IMR-90 (cell line): Measurements from ENCODE around the gene LDLRAD4. TPM values are rescaled to one million over a fixed set of nuclear protein-coding genes. Genes with fewer than 3 reads are reported as not detected.

Experiments used
- ATAC-seq: fragments of 200-7000 bp; cut with Tn5 transposase; 2 replicates; pipeline ENCODE4 v1.9.1; 2020; ENCODE audit warnings: low read depth, mild to moderate bottlenecking, moderate library complexity
- BruUV-seq: library from RNA; stranded (reverse); fragments of 400-500 nt; replicated peaks from 2 replicates; lab custom pipeline; 2021; lab: Mats Ljungman, UMichigan
- CTCF ChIA-PET: fragments of 300-600 bp; formaldehyde crosslinking; extraction: SDS; loops from one replicate; lab custom pipeline; 2021; ENCODE audit warnings: antibody characterized with exemption; lab: Yijun Ruan, JAX
- POLR2A ChIA-PET: fragments of 300-600 bp; sonication (Branson Sonifier 250); formaldehyde crosslinking; loops from one replicate; lab custom pipeline; 2022; ENCODE audit warnings: antibody characterized with exemption; ENCODE audit not compliant: unreplicated experiment; lab: Charles Lee
- DNase-seq: peaks from one replicate; pipeline ENCODE4 v3.0.0; 2013
- H2AFZ ChIP-seq: replicated peaks from 2 replicates; pipeline ENCODE3; 2013; ENCODE audit warnings: low read length, mild to moderate bottlenecking; ENCODE audit not compliant: poor library complexity
- H2AK5ac ChIP-seq: 2 replicates; pipeline ENCODE4 v1.6.1; 2013; ENCODE audit warnings: low read depth, low read length, inconsistent platforms
- H2AK9ac ChIP-seq: replicated peaks from 2 replicates; pipeline ENCODE3; 2013; ENCODE audit warnings: mild to moderate bottlenecking, low read depth, low read length, moderate library complexity; ENCODE audit not compliant: poor library complexity
- H2BK120ac ChIP-seq: 2 replicates; pipeline ENCODE4 v1.6.1; 2013; ENCODE audit warnings: low read depth, low read length, inconsistent platforms
- H2BK15ac ChIP-seq: 3 replicates; pipeline ENCODE4 v1.6.1; 2013; ENCODE audit warnings: low read depth, low read length, inconsistent platforms
- H2BK20ac ChIP-seq: 2 replicates; pipeline ENCODE4 v1.6.1; 2013; ENCODE audit warnings: low read depth, mild to moderate bottlenecking, inconsistent platforms, low read length, moderate library complexity
- H2BK5ac ChIP-seq: 2 replicates; pipeline ENCODE4 v1.6.1; 2013; ENCODE audit warnings: mild to moderate bottlenecking, low read depth, low read length, inconsistent platforms; ENCODE audit not compliant: poor library complexity, severe bottlenecking
- H3K14ac ChIP-seq: replicated peaks from 2 replicates; pipeline ENCODE4 v1.6.1; 2013; ENCODE audit warnings: low read depth, low read length, inconsistent platforms
- H3K18ac ChIP-seq: 2 replicates; pipeline ENCODE4 v1.6.1; 2013; ENCODE audit warnings: low read depth, low read length, control low read depth
- H3K23ac ChIP-seq: 2 replicates; pipeline ENCODE4 v1.6.1; 2013; ENCODE audit warnings: low read depth, low read length, inconsistent platforms
- H3K27ac ChIP-seq: 2 replicates; pipeline ENCODE4 v1.5.1; 2013; ENCODE audit warnings: mild to moderate bottlenecking, control low read depth, low read length; ENCODE audit not compliant: insufficient read depth
- H3K27me3 ChIP-seq: 2 replicates; pipeline ENCODE4 v1.6.1; 2013; ENCODE audit warnings: low read length; ENCODE audit not compliant: control insufficient read depth, insufficient read depth
- H3K36me3 ChIP-seq: 2 replicates; pipeline ENCODE4 v1.6.1; 2013; ENCODE audit warnings: low read length, mixed read lengths; ENCODE audit not compliant: control insufficient read depth, insufficient read depth
- H3K4ac ChIP-seq: 2 replicates; pipeline ENCODE4 v1.6.1; 2013; ENCODE audit warnings: low read depth, low read length, inconsistent platforms
- H3K4me1 ChIP-seq: 2 replicates; pipeline ENCODE4 v1.6.1; 2013; ENCODE audit warnings: low read length, mixed read lengths; ENCODE audit not compliant: control insufficient read depth, insufficient read depth
- H3K4me2 ChIP-seq: 2 replicates; pipeline ENCODE4 v1.6.1; 2013; ENCODE audit warnings: low read depth, mild to moderate bottlenecking, control low read depth, low read length, moderate library complexity
- H3K4me3 ChIP-seq: 2 replicates; pipeline ENCODE4 v1.5.1; 2013; ENCODE audit warnings: low read depth, mild to moderate bottlenecking, control low read depth, low read length, moderate library complexity; ENCODE audit not compliant: insufficient read depth
- H3K56ac ChIP-seq: 2 replicates; pipeline ENCODE4 v1.6.1; 2013; ENCODE audit warnings: low read length, inconsistent platforms; ENCODE audit not compliant: insufficient read depth; ENCODE audit errors: extremely low read depth
- H3K79me1 ChIP-seq, 2 experiments: 2 replicates each; pipeline ENCODE4 v1.6.1; 2013; ENCODE audit warnings: low read length in 2 of 2, inconsistent platforms in 1 of 2, low read depth in 1 of 2
- H3K9ac ChIP-seq: 2 replicates; pipeline ENCODE4 v1.6.1; 2013; ENCODE audit warnings: low read depth, low read length, control low read depth
- H3K9me1 ChIP-seq: 2 replicates; pipeline ENCODE4 v1.6.1; 2013; ENCODE audit warnings: low read length, inconsistent platforms; ENCODE audit not compliant: insufficient read depth
- H3K9me3 ChIP-seq: 2 replicates; pipeline ENCODE4 v1.6.1; 2013; ENCODE audit warnings: low read length; ENCODE audit not compliant: control insufficient read depth, insufficient read depth
- H4K20me1 ChIP-seq: 2 replicates; pipeline ENCODE4 v1.6.1; 2013; ENCODE audit warnings: low read length, inconsistent platforms; ENCODE audit not compliant: insufficient read depth
- H4K5ac ChIP-seq: 2 replicates; pipeline ENCODE4 v1.6.1; 2013; ENCODE audit warnings: mild to moderate bottlenecking, low read depth, low read length, control low read depth
- H4K8ac ChIP-seq, 2 experiments: 2 replicates each; pipeline ENCODE4 v1.6.1; 2013; ENCODE audit warnings: low read depth in 2 of 2, low read length in 2 of 2, control low read depth in 1 of 2, inconsistent platforms in 1 of 2
- H4K91ac ChIP-seq: 2 replicates; pipeline ENCODE4 v1.6.1; 2013; ENCODE audit warnings: low read depth, low read length, inconsistent platforms; ENCODE audit not compliant: insufficient read depth
- POLR2A ChIP-seq: IDR thresholded peaks from 2 replicates; pipeline ENCODE4 v1.6.1; 2012; ENCODE audit warnings: mild to moderate bottlenecking, low read depth, low read length
- WGBS, 2 experiments: methylation state at CpG; one replicate each; pipeline versions ENCODE4 v1.1.5 to v1.1.7; 2013; ENCODE audit warnings: missing lambda C conversion rate in 2 of 2; ENCODE audit not compliant: insufficient read length in 1 of 2; ENCODE audit errors: extremely low coverage in 2 of 2; 5-methylcytosine and 5-hydroxymethylcytosine counted together
- dilution Hi-C: fragments of 300-500 bp; cut with HindIII; formaldehyde crosslinking; loops from one replicate; pipeline ENCODE4 v1.14.3; 2018; ENCODE audit warnings: low sequenced_read_pairs; ENCODE audit not compliant: unreplicated experiment
- in situ Hi-C: fragments of 300-500 bp; cut with MboI; formaldehyde crosslinking; loops from 3 replicates; pipeline ENCODE4 v1.14.3; 2019; ENCODE audit warnings: low sequenced_read_pairs, inconsistent platforms, mixed read lengths
- intact Hi-C: fragments of 100-400 bp; cut with micrococcal nuclease; formaldehyde crosslinking; loops from 2 replicates; pipeline ENCODE4 v1.10.0; 2022
- polyA plus RNA-seq, 3 experiments: library from polyadenylated mRNA; depleted of rRNA; stranded (reverse); fragments of >200 nt; gene quantifications; 2 replicates each; pipeline ENCODE4 v1.2.3, GENCODE V29; 2012; ENCODE audit warnings: low replicate concordance in 1 of 3
- total RNA-seq: library from RNA; depleted of rRNA; stranded (reverse); fragments of >200 nt; gene quantifications from 2 replicates; pipeline ENCODE4 v1.2.3, GENCODE V29; 2012
- TF ChIP-seq, protein P1 (sequence below): fragments of 150-350 bp; IDR thresholded peaks from 2 replicates; pipeline ENCODE4 v1.6.1; 2017; ENCODE audit warnings: mild to moderate bottlenecking, antibody characterized with exemption, low read length, low read depth

Gene LDLRAD4
- total and polyA plus RNA-seq, 2 of the 4 experiments (the other 2 are of a cell fraction): not detected

- H3K9me1 ChIP-seq: no peaks in the 10 kb centered on the region
- ATAC-seq (no peak), DNase-seq (no peak)
- no peak overlapping the region for H3K14ac ChIP-seq
- no peak overlapping the region for H3K56ac ChIP-seq
- H3K4me1 ChIP-seq: no peaks in the 10 kb centered on the region
- intact Hi-C loops (no loop called here), in situ Hi-C loops (no loop called here), dilution Hi-C loops (no loop called here)
- H2BK5ac ChIP-seq: no peak overlapping the region
- no peak overlapping the region for H3K4me2 ChIP-seq
- H3K9ac ChIP-seq: no peak overlapping the region
- H3K27me3 ChIP-seq: no peaks in the 10 kb centered on the region
- H3K18ac ChIP-seq: no peak overlapping the region
- BruUV-seq: no TSS peak
- no peak overlapping the region for H2AFZ ChIP-seq
- H2BK20ac ChIP-seq: no peak overlapping the region
- H2BK15ac ChIP-seq: no peak overlapping the region
- no peak overlapping the region for H3K23ac ChIP-seq
- H3K27ac ChIP-seq: no peak overlapping the region
- H2AK5ac ChIP-seq: no peak overlapping the region
- H4K5ac ChIP-seq: no peak overlapping the region
- no peak overlapping the region for H2AK9ac ChIP-seq
- H3K79me1 ChIP-seq: no peaks in the 10 kb centered on the region
- no peak overlapping the region for H4K8ac ChIP-seq
- no peaks in the 10 kb centered on the region for H4K20me1 ChIP-seq
- no CpG with 5 or more reads among the region's 4 CpGs for WGBS, 2 experiments
- H4K91ac ChIP-seq: no peak overlapping the region
- CTCF ChIA-PET: no interaction called here
- H3K9me3 ChIP-seq: no peaks in the 10 kb centered on the region; the same call in 1 of the 2 replicates
- POLR2A ChIA-PET: no interaction called here
- no peak overlapping the region for H3K4ac ChIP-seq
- no peaks in the 10 kb centered on the region for H3K36me3 ChIP-seq
- no peak for TF ChIP-seq POLR2A
- TF ChIP-seq, protein P1, sequence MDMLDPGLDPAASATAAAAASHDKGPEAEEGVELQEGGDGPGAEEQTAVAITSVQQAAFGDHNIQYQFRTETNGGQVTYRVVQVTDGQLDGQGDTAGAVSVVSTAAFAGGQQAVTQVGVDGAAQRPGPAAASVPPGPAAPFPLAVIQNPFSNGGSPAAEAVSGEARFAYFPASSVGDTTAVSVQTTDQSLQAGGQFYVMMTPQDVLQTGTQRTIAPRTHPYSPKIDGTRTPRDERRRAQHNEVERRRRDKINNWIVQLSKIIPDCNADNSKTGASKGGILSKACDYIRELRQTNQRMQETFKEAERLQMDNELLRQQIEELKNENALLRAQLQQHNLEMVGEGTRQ: no peak
- no peak overlapping the region for H2BK120ac ChIP-seq
- H3K4me3 ChIP-seq: no peak overlapping the region
Measured at GRCh38 chr18:13312515-13312914, 94.0 kb downstream of the LDLRAD4 start.
